ENCODE measurements around the gene DKK1. TPM values are rescaled to one million over a fixed set of nuclear protein-coding genes. Genes with fewer than 3 reads are reported as not detected.
"Not testable (repeated sequence)": the region's sequence is repeated elsewhere in the genome, so short reads cannot be mapped to it uniquely, and the experiment has no call there.

The DKK1 gene
- total RNA-seq, 1 experiment from 2014 or later: 75.2 TPM

- Histone ChIP-seq H3K27me3 (ENCODE audit: insufficient read depth, low read depth) (no peaks in the 10 kb centered on the region), H3K4me2 (no peak overlapping the region), H3K4me3 (no peak overlapping the region), H2AFZ (no peak overlapping the region), H3K4me1 (replicated peaks; ENCODE audit: insufficient read depth) (no peaks in the 10 kb centered on the region), H3K36me3 (ENCODE audit: low read depth) (no peaks in the 10 kb centered on the region), H3K27ac (no peak overlapping the region), H3K79me2 (ENCODE audit: low read depth) (no peaks in the 10 kb centered on the region), H3K9me2 (ENCODE audit: insufficient read depth) (no peaks in the 10 kb centered on the region), H4K20me1 (ENCODE audit: insufficient read depth) (no peaks in the 10 kb centered on the region), H3F3A (ENCODE audit: insufficient read depth, low read depth) (no peaks in the 10 kb centered on the region), H3K9me3 (ENCODE audit: insufficient read depth, low read depth) (no peaks in the 10 kb centered on the region)
- ChIA-PET CTCF (no interaction called here), POLR2A (ENCODE audit: unreplicated experiment) (no interaction called here)
- TF ChIP-seq EZH2 (IDR thresholded peaks at IDR 0.05; ENCODE audit: low read depth) (no peak), CTCF (conservative IDR thresholded peaks at IDR 0.05) (no peak)
- intact Hi-C loops (cut with micrococcal nuclease; ENCODE audit: unreplicated experiment): no loop called here
- DNase-seq: no peak
- no TSS peak for BruUV-seq (replicated peaks)
Observed at GRCh38 chr10:52359441-52359840, 45.4 kb downstream of the DKK1 start.

- H3K4me3 ChIP-seq; DNase-seq; H2AFZ ChIP-seq; POLR2A ChIA-PET (ENCODE audit: unreplicated experiment); H3K4me2 ChIP-seq; CTCF ChIA-PET; H4K20me1 ChIP-seq (ENCODE audit: insufficient read depth); H3F3A ChIP-seq (ENCODE audit: insufficient read depth, low read depth); H3K79me2 ChIP-seq (ENCODE audit: low read depth); H3K27ac ChIP-seq; BruUV-seq (replicated peaks); H3K27me3 ChIP-seq (ENCODE audit: insufficient read depth, low read depth); intact Hi-C loops (cut with micrococcal nuclease; ENCODE audit: unreplicated experiment); H3K9me3 ChIP-seq (ENCODE audit: insufficient read depth, low read depth); H3K9me2 ChIP-seq (ENCODE audit: insufficient read depth); H3K36me3 ChIP-seq (ENCODE audit: low read depth); H3K4me1 ChIP-seq (replicated peaks; ENCODE audit: insufficient read depth): not testable (repeated sequence)
Observed at GRCh38 chr10:52365547-52366432, 51.7 kb downstream of the DKK1 start.

Data from PC-9 (cell line).